Neural cell (in vitro differentiated cells): ENCODE results near the gene CREBBP. TPM values are rescaled to one million over a fixed set of nuclear protein-coding genes. Genes with fewer than 3 reads are reported as not detected.

Source experiments
- H2AFZ ChIP-seq: fragments of 200-600, 300-800 bp; sonication (generic), shearing (Covaris generic); 2 replicates; pipeline ENCODE4 v1.6.0; 2014; ENCODE audit warnings: low read depth, mild to moderate bottlenecking, antibody characterized with exemption, low read length, moderate library complexity
- H3F3A ChIP-seq: fragments of 200-600 bp; shearing (Covaris generic); 2 replicates; pipeline ENCODE4 v1.6.1; 2016; ENCODE audit warnings: mild to moderate bottlenecking, moderate library complexity, mixed read lengths, antibody characterized with exemption, low read length; ENCODE audit not compliant: insufficient read depth, poor library complexity, severe bottlenecking
- H3K27ac ChIP-seq: fragments of 200-600, 300-800 bp; sonication (generic), shearing (Covaris generic); 2 replicates; pipeline ENCODE4 v1.5.1; 2014; ENCODE audit warnings: mild to moderate bottlenecking, low read length, moderate library complexity
- H3K27me3 ChIP-seq: fragments of 300-800, 200-600 bp; sonication (generic), shearing (Covaris generic); 2 replicates; pipeline ENCODE4 v1.6.0; 2014; ENCODE audit warnings: mild to moderate bottlenecking, low read depth, low read length, moderate library complexity; ENCODE audit not compliant: insufficient read depth
- H3K36me3 ChIP-seq: fragments of 300-800, 200-600 bp; sonication (generic), shearing (Covaris generic); 2 replicates; pipeline ENCODE4 v1.5.1; 2014; ENCODE audit warnings: mild to moderate bottlenecking, antibody characterized with exemption, low read length, moderate library complexity; ENCODE audit not compliant: insufficient read depth
- H3K4me2 ChIP-seq: fragments of 300-800, 200-600 bp; sonication (generic), shearing (Covaris generic); 2 replicates; pipeline ENCODE4 v1.6.0; 2014; ENCODE audit warnings: mild to moderate bottlenecking, low read length
- H3K4me3 ChIP-seq: fragments of 300-800, 200-600 bp; sonication (generic), shearing (Covaris generic); 2 replicates; pipeline ENCODE4 v1.5.1; 2014; ENCODE audit warnings: mild to moderate bottlenecking, low read length, moderate library complexity
- H3K79me2 ChIP-seq: fragments of 200-600 bp; shearing (Covaris generic); replicated peaks from 2 replicates; pipeline ENCODE4 v1.6.0; 2014; ENCODE audit warnings: mild to moderate bottlenecking, low read length, moderate library complexity; ENCODE audit not compliant: insufficient read depth
- H3K9ac ChIP-seq: fragments of 300-800, 200-600 bp; sonication (generic), shearing (Covaris generic); 2 replicates; pipeline ENCODE4 v1.6.1; 2016; ENCODE audit warnings: mild to moderate bottlenecking, low read length, mixed read lengths
- H3K9me2 ChIP-seq: fragments of 200-600 bp; shearing (Covaris generic); 2 replicates; pipeline ENCODE4 v1.6.1; 2016; ENCODE audit warnings: mild to moderate bottlenecking, low read length, mixed read lengths; ENCODE audit not compliant: insufficient read depth
- H3K9me3 ChIP-seq: fragments of 200-600, 300-800 bp; sonication (generic), shearing (Covaris generic); 2 replicates; pipeline ENCODE4 v1.6.1; 2016; ENCODE audit warnings: mild to moderate bottlenecking, mixed run types, low read length, moderate library complexity, mixed read lengths
- H4K20me1 ChIP-seq: fragments of 200-600 bp; shearing (Covaris generic); 2 replicates; pipeline ENCODE4 v1.6.1; 2016; ENCODE audit warnings: mild to moderate bottlenecking, mixed run types; ENCODE audit not compliant: insufficient read depth
- EP300 ChIP-seq: fragments of 450-650 bp; conservative IDR thresholded peaks from 2 replicates; pipeline ENCODE4 v1.6.1; 2014; ENCODE audit warnings: antibody characterized with exemption, mild to moderate bottlenecking, moderate library complexity; ENCODE audit not compliant: poor library complexity, severe bottlenecking
- EZH2 ChIP-seq: fragments of 200-600, 300-800 bp; shearing (Covaris generic), sonication (generic); IDR thresholded peaks from 2 replicates; pipeline ENCODE4 v1.6.1; 2014; ENCODE audit warnings: antibody characterized with exemption, low read length, borderline replicate concordance, mild to moderate bottlenecking; ENCODE audit not compliant: insufficient read depth, poor library complexity, severe bottlenecking
- MXI1 ChIP-seq: fragments of 450-650 bp; conservative IDR thresholded peaks from 2 replicates; pipeline ENCODE4 v1.6.1; 2014; ENCODE audit warnings: antibody characterized with exemption, mild to moderate bottlenecking; ENCODE audit not compliant: poor library complexity, severe bottlenecking
- POLR2AphosphoS5 ChIP-seq: IDR thresholded peaks from 2 replicates; pipeline ENCODE4 v1.6.1; 2012
- RAD21 ChIP-seq: fragments of 450-650 bp; conservative IDR thresholded peaks from 2 replicates; pipeline ENCODE4 v1.6.1; 2014; ENCODE audit warnings: antibody characterized with exemption, mild to moderate bottlenecking, moderate library complexity
- SMC3 ChIP-seq: fragments of 450-650 bp; conservative IDR thresholded peaks from 2 replicates; pipeline ENCODE4 v1.6.1; 2014; ENCODE audit warnings: antibody characterized with exemption, mild to moderate bottlenecking, moderate library complexity; ENCODE audit not compliant: poor library complexity
- TAF1 ChIP-seq: IDR thresholded peaks from 2 replicates; pipeline ENCODE4 v1.6.1; 2012; ENCODE audit warnings: low read depth
- polyA plus RNA-seq: library from polyadenylated mRNA; depleted of rRNA; stranded (reverse); fragments of >200 nt; gene quantifications from 2 replicates; pipeline ENCODE4 v1.2.3, GENCODE V29; 2014
- TF ChIP-seq, protein P1 (sequence below): IDR thresholded peaks from 2 replicates; pipeline ENCODE4 v1.6.1; 2012; ENCODE audit warnings: borderline replicate concordance
- TF ChIP-seq, protein P2 (sequence below): fragments of 450-650 bp; IDR thresholded peaks from 2 replicates; pipeline ENCODE4 v1.5.1; 2014; ENCODE audit warnings: antibody characterized with exemption, mild to moderate bottlenecking, moderate library complexity; ENCODE audit not compliant: poor library complexity, severe bottlenecking

Gene CREBBP
- polyA plus RNA-seq, 1 donor from 2014 or later: 3.3 TPM

DNA sequence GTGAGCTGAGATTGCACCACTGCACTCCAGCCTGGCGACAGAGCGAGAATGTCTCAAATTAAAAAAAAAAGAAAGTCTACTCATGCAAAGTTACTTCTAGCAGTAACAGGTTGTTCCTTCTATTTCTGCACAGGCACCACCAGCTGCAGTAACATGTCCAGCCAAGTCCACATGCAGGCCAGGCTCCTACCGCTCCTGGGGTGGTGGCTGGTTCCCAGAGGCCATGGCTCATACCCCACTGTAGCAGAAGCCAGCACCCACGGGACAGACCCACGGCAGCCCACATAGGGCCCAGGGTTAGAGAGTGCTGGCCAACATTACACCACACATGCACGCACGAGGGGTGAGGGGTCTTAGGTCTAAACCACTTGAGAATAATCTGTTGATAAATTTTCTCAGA, 136.5 kb downstream of the CREBBP start:
- Histone ChIP-seq H3K9me3 (no peaks in the 10 kb centered on the region), H3K36me3 (peaks cover 7% of the 10 kb centered on the region), H3K4me3 (no peak overlapping the region), H3K79me2 (no peaks in the 10 kb centered on the region), H3F3A (no peaks in the 10 kb centered on the region), H3K27ac (no peak overlapping the region), H3K9me2 (no peaks in the 10 kb centered on the region), H2AFZ (no peak overlapping the region), H4K20me1 (no peaks in the 10 kb centered on the region), H3K4me2 (no peak overlapping the region), H3K27me3 (no peaks in the 10 kb centered on the region), H3K9ac (no peak overlapping the region)
- TF ChIP-seq EZH2 (no peak), EP300 (no peak), SMC3 (no peak), MXI1 (no peak), TAF1 (no peak), POLR2AphosphoS5 (no peak), RAD21 (no peak)
- TF ChIP-seq, protein P1, sequence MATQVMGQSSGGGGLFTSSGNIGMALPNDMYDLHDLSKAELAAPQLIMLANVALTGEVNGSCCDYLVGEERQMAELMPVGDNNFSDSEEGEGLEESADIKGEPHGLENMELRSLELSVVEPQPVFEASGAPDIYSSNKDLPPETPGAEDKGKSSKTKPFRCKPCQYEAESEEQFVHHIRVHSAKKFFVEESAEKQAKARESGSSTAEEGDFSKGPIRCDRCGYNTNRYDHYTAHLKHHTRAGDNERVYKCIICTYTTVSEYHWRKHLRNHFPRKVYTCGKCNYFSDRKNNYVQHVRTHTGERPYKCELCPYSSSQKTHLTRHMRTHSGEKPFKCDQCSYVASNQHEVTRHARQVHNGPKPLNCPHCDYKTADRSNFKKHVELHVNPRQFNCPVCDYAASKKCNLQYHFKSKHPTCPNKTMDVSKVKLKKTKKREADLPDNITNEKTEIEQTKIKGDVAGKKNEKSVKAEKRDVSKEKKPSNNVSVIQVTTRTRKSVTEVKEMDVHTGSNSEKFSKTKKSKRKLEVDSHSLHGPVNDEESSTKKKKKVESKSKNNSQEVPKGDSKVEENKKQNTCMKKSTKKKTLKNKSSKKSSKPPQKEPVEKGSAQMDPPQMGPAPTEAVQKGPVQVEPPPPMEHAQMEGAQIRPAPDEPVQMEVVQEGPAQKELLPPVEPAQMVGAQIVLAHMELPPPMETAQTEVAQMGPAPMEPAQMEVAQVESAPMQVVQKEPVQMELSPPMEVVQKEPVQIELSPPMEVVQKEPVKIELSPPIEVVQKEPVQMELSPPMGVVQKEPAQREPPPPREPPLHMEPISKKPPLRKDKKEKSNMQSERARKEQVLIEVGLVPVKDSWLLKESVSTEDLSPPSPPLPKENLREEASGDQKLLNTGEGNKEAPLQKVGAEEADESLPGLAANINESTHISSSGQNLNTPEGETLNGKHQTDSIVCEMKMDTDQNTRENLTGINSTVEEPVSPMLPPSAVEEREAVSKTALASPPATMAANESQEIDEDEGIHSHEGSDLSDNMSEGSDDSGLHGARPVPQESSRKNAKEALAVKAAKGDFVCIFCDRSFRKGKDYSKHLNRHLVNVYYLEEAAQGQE: no peak
- TF ChIP-seq, protein P2, sequence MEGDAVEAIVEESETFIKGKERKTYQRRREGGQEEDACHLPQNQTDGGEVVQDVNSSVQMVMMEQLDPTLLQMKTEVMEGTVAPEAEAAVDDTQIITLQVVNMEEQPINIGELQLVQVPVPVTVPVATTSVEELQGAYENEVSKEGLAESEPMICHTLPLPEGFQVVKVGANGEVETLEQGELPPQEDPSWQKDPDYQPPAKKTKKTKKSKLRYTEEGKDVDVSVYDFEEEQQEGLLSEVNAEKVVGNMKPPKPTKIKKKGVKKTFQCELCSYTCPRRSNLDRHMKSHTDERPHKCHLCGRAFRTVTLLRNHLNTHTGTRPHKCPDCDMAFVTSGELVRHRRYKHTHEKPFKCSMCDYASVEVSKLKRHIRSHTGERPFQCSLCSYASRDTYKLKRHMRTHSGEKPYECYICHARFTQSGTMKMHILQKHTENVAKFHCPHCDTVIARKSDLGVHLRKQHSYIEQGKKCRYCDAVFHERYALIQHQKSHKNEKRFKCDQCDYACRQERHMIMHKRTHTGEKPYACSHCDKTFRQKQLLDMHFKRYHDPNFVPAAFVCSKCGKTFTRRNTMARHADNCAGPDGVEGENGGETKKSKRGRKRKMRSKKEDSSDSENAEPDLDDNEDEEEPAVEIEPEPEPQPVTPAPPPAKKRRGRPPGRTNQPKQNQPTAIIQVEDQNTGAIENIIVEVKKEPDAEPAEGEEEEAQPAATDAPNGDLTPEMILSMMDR: no peak

DNA sequence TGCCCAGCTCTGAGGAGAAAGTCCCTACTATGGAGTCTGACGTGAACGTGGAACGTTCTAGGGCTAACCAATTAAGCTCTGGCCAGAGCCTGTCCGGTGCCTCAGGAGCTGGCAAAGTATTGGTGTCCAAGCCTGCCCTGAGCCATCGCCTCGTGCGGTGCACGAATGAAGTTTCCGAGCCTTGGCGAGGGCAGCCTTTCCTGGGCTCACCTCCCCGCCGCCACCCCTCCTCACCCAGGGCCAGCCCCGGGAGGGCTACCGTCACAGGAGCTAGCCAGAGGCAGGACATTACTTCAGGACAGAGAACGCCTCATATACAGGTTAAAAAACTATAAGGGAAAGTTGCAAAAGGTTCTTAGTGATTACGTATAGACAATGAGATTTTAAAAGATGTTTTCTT, 139.6 kb downstream of the CREBBP start:
- Histone ChIP-seq H2AFZ (no peak overlapping the region), H3K27me3 (no peaks in the 10 kb centered on the region), H3K9ac (no peak overlapping the region), H3K27ac (no peak overlapping the region), H3K9me2 (no peaks in the 10 kb centered on the region), H3K9me3 (no peaks in the 10 kb centered on the region), H3K36me3 (peaks cover 10% of the 10 kb centered on the region), H3K79me2 (no peaks in the 10 kb centered on the region), H3F3A (no peaks in the 10 kb centered on the region), H3K4me2 (no peak overlapping the region), H3K4me3 (no peak overlapping the region), H4K20me1 (no peaks in the 10 kb centered on the region)
- TF ChIP-seq, protein P2: no peak
- TF ChIP-seq POLR2AphosphoS5 (no peak), EZH2 (no peak), EP300 (no peak)
